ENCODE data around the gene TNFRSF18. TPM values are rescaled to one million over a fixed set of nuclear protein-coding genes. Genes with fewer than 3 reads are reported as not detected.
"Not testable (repeated sequence)": the region's sequence is repeated elsewhere in the genome, so short reads cannot be mapped to it uniquely, and the experiment has no call there.

Gene TNFRSF18
- total RNA-seq, 2 donors from 2014 or later = 0.33 to 0.93 TPM

GRCh38 chr1:1202831-1203560, 3.4 kb downstream of the TNFRSF18 start:
- intact Hi-C loops (cut with DNase I) = no loop called here
- DNase-seq (ENCODE audit: low spot score) = no peak

GRCh38 chr1:1200876-1201810, 5.2 kb downstream of the TNFRSF18 start:
- DNase-seq (ENCODE audit: low spot score) = peak; percentile 87
- intact Hi-C loops (cut with DNase I) = no loop called here

- DNase-seq (ENCODE audit: low spot score) = peak; percentile 77
- intact Hi-C loops (cut with DNase I) = no loop called here
Observed at GRCh38 chr1:1199961-1200875, 6.2 kb downstream of the TNFRSF18 start.

GRCh38 chr1:1199141-1199960, 7.0 kb downstream of the TNFRSF18 start:
- intact Hi-C loops (cut with DNase I) = no loop called here

GRCh38 chr1:1198423-1199140, 7.8 kb downstream of the TNFRSF18 start:
- DNase-seq (ENCODE audit: low spot score) = peak; percentile 52
- intact Hi-C loops (cut with DNase I) = no loop called here

More at GRCh38 chr1:1199141-1199960, 7.0 kb downstream of the TNFRSF18 start:
- DNase-seq (ENCODE audit: low spot score) = peak; percentile 78

- peak; percentile 76 for DNase-seq (ENCODE audit: low spot score)
- intact Hi-C loops (cut with DNase I) = no loop called here
Observed at GRCh38 chr1:1197551-1198422, 8.6 kb downstream of the TNFRSF18 start.

- intact Hi-C loops (cut with DNase I) = no loop called here
- peak; percentile 67 for DNase-seq (ENCODE audit: low spot score)
Observed at GRCh38 chr1:1197188-1197500, 9.2 kb downstream of the TNFRSF18 start.

GRCh38 chr1:1196431-1197187, 9.8 kb downstream of the TNFRSF18 start:
- no peak for DNase-seq (ENCODE audit: low spot score)
- intact Hi-C loops (cut with DNase I) = no loop called here

- intact Hi-C loops (cut with DNase I); DNase-seq (ENCODE audit: low spot score): not testable (repeated sequence)
Observed at GRCh38 chr1:1195726-1196125, 10.7 kb downstream of the TNFRSF18 start.

- intact Hi-C loops (cut with DNase I) = no loop called here
- no peak for DNase-seq (ENCODE audit: low spot score)
Observed at GRCh38 chr1:1194723-1195122, 11.7 kb downstream of the TNFRSF18 start.

GRCh38 chr1:1191734-1192133, 14.7 kb downstream of the TNFRSF18 start:
- no peak for DNase-seq (ENCODE audit: low spot score)
- intact Hi-C loops (cut with DNase I) = no loop called here

GRCh38 chr1:1189111-1189510, 17.3 kb downstream of the TNFRSF18 start:
- intact Hi-C loops (cut with DNase I) = no loop called here
- no peak for DNase-seq (ENCODE audit: low spot score)

GRCh38 chr1:1187938-1188337, 18.5 kb downstream of the TNFRSF18 start:
- no peak for DNase-seq (ENCODE audit: low spot score)
- intact Hi-C loops (cut with DNase I) = no loop called here

- intact Hi-C loops (cut with DNase I) = no loop called here
- no peak for DNase-seq (ENCODE audit: low spot score)
Observed at GRCh38 chr1:1185101-1185765, 21.2 kb downstream of the TNFRSF18 start.

- intact Hi-C loops (cut with DNase I) = no loop called here
- no peak for DNase-seq (ENCODE audit: low spot score)
Observed at GRCh38 chr1:1183833-1184775, 22.3 kb downstream of the TNFRSF18 start.

All from posterior vena cava (tissue), 2 donors.